Stimulated activated CD4-positive, alpha-beta T cell treated with anti-CD3 and anti-CD28 coated beads, Interleukin-1b, Interleukin-23, amount 100 ng/mL, for 48 hours (primary cell): ENCODE measurements around the gene MRPS21.

Experiments used
- DNase-seq: peaks from one replicate; pipeline ENCODE4 v3.0.0-alpha.2; 2020

The MRPS21 gene

DNA sequence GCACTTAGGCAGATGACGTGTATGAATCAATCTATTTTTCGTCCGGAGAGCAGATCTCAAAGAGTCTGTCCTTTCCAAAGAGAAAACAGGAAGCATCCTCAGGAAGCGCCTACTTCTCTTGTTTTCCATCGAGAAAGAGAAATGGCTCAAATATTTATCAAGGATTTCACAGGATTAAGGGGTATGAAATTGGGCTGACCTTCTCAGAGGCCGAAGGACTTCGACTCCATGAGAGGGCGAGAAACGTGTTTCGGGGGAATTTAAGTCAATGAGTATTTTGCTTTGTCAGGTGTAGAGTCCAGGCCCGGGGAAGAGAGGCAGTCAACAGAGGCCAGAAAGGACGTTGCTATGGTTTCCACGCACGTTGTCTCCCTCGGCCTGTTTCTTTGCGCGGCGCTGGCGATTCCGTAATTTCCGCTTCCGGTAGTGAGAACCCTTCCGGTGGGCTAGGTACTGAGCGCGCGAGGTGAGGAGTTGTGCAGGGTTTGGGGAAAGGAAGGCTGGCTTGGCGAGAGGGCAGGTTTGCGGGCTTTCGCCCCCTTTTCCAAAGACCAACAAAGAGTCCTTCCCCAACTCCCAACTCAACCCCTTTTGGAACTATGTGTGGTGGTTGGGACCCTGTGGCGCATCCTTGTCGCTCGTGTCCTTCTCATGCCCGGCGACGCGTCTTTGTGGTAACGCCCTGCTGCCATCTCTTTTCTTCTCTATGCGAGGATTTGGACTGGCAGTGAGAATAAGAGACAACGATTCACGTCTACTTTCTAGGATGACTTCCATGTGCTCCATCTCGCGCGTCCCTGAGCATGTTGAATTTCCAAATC is at the start of gene MRPS21:
Gene MRPS21, plus strand, starts transcription at position 429 of the 821 bp plus-strand sequence. CDS start 506 bp downstream, outside the sequence.
- peak; percentile 90 for DNase-seq

DNA sequence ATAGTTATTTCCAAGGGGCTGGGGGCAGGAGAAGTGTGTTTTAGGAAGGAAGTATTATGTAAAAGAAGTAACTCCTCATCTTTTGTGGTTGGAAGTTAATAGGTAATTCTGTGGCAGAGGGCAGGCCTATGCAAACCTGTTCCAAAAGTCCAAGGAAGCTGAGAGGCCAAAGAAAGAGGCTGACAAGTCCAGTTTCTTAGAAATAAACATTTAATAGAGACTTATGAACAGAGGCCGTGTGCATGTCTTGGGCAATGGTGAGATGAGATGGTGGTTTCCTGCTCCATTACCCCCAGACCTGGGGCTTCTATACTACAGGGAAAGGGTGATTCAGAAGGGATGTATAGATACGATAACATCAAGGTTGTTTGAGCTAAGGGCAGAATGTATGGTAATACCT is 43.7 kb upstream of the MRPS21 start:
- no peak for DNase-seq

GRCh38 chr1:150256198-150256553 is 37.5 kb upstream of the MRPS21 start:
- DNase-seq = no peak

DNA sequence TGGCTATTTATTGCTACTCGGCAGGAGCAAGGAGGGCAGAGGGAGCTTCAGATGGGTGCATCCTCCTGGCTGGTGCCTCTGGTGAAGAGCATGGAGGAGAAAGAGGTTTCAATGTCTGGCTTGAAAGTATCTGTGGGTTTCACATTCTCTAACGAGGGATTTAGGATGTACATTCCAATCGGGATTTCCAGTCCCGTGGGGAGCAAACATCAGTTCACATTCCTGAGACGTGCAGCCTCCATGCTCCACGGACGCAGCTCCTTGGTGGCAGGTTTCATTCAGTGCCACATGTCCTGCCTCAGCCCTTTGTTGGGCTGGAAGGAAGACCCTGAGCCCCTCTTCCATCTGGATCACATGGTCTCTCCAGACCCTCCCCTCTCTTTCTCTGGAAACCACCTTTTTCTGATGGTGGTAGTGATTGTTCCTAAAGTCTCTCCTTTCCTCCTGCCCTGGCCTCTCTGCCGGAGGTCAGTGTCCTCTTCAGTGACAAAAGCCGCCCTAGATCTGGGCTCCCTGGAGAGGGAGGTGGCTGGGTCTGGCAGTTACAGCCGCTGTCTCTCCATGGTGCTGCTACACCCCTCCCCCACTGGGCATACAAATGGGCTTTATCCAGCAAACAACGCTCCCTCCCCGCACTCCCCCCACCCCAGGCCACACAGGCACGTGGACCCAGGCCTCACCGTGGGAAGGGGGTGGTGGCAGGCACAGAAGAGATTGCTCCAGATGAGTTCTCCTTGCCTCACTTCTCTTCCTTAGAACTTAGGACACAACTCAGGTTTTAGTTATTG is 36.9 kb upstream of the MRPS21 start:
- no peak for DNase-seq

- no peak for DNase-seq
Measured at GRCh38 chr1:150257624-150258585, 35.8 kb upstream of the MRPS21 start, which contains the start of gene CA14. Gene CA14 (plus strand): TSS chr1:150257774. CDS start chr1:150258129, 355 bp downstream.

GRCh38 chr1:150259217-150259616 is 34.4 kb upstream of the MRPS21 start:
- no peak for DNase-seq

DNA sequence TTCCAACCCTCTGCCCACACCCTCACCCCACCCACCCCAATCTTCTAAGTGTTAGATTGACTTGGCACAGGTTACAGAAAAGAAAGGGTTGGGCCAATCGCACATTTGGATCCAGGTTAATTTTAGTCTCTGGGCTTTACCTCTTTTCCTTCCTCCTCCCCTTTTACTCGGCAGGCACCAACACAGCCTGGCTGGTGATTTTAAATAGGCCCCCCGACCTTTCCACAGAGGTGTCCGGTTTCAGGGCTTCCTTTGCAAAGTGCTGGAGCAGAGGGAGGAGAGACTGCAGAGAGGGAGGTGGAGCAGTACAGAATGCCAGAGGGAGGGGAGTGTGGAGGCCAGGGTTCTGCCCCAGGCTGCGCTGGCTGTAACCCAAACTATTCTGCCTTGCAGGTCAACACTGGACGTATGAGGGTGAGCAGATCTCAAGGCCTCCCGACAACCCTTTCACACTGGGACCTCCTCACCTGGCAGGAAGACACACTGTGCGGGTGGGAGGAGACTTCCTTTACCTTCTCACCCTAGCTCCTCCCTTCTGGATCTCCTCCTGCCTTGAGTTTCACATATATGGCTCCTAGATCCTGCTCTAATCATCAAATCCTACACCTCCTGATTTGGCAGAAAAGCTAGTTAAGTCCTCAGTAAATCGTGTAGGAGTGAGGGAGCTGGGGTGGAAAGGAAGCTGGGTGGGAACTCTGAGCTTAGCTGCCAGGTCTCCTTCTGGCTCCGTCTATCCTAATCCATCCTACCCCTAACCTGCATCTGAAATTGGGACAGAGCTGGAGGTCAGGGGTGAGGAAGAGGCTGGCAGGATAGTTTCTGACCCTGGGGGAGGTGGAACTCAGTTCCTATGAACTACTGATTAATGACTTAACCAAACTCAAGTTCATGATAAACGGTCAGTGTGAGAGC is 33.6 kb upstream of the MRPS21 start:
- DNase-seq = no peak

- no peak for DNase-seq
Measured at GRCh38 chr1:150261367-150261766, 32.3 kb upstream of the MRPS21 start.

DNA sequence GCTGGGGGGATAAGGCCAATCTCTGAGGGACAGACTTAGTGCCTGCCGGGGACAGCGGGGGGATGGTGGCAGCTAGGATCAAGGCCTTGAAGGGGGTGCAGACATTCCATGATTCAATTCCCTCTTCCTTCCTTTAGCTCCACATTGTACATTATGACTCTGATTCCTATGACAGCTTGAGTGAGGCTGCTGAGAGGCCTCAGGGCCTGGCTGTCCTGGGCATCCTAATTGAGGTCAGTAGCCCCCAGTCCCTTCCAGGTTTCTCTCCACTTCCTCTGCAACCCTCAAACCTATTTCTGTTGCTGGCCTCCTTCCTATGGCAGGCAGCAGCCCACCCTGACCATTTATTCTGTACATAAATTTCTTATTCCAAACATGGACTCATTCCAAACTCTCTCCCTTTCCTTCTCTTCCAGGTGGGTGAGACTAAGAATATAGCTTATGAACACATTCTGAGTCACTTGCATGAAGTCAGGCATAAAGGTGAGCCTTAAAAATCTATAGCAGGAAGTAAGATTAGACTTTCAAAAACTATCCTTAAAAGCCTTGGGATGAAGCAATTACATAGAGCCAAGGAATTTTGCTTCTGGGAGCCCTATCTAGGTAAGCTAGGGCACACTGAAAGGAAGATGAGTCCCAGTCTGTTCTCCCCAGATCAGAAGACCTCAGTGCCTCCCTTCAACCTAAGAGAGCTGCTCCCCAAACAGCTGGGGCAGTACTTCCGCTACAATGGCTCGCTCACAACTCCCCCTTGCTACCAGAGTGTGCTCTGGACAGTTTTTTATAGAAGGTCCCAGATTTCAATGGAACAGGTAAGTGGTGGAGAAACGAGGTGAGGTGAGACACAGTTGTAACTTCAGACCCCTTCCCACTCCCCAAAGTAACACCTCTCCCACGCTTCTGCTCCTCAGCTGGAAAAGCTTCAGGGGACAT is 31.0 kb upstream of the MRPS21 start:
- DNase-seq = no peak

GRCh38 chr1:150263549-150263948 is 30.1 kb upstream of the MRPS21 start:
- no peak for DNase-seq

DNA sequence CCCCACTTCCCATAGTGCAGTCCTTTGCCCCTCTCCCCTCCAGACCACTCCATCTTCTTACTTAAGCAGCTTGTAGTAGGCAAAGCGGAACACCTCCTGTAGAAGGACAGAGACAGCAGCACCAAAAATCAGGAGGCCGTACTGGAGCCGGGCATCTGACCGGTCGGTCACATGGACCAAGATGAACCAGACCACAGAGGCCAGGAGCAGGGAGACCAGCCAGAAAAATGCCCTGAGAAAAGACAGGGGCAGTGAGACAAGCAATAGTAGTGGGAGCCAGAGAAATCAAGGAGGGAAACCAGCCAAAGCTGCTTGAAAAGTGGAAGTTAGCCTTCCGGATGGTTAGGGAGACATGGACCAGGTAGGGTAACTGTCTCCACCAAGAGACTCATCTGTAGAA is 25.8 kb upstream of the MRPS21 start:
- no peak for DNase-seq

GRCh38 chr1:150268340-150268704 is 25.3 kb upstream of the MRPS21 start:
- peak; percentile 30 for DNase-seq

DNA sequence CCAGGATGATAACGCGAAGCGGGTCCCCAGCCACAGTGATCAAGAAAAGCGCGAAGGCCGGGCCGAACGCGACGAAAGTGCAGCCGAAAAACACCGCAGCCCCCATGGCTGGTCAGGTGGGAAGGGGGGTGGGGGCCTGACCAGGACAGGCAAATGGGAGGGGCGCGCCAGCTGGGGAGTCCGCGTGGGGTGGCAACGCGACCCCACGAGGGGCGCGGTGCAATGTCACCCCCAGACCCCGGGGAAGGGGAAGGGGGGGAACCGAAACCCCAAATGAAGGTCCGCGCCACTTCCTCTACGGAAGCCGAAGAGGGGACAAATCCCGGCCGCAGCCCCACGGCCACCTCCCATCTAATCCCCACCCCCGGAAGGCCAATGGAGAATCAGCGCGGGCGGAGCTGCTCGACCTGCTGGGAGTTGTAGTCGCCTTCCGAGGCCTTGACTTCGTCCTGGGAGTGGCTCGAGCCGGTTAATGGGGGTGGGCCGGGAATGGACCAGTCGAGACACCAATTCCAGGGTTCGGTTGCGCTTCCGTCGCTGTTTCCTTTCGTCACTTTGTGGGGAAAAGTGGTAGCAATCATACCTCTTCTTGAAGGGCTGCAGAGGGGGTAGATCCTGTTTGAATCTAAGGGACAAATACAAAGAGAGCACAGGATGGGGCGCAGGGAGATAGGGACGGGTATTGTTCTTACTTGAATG is 24.8 kb upstream of the MRPS21 start, which contains the start of gene APH1A:
Gene APH1A, minus strand, starts transcription at position 312 of the 699 bp plus-strand sequence. Its CDS starts 206 bp downstream, at position 106.
- peak; percentile 96 for DNase-seq

GRCh38 chr1:150269451-150269850 is 24.2 kb upstream of the MRPS21 start:
- no peak for DNase-seq

DNA sequence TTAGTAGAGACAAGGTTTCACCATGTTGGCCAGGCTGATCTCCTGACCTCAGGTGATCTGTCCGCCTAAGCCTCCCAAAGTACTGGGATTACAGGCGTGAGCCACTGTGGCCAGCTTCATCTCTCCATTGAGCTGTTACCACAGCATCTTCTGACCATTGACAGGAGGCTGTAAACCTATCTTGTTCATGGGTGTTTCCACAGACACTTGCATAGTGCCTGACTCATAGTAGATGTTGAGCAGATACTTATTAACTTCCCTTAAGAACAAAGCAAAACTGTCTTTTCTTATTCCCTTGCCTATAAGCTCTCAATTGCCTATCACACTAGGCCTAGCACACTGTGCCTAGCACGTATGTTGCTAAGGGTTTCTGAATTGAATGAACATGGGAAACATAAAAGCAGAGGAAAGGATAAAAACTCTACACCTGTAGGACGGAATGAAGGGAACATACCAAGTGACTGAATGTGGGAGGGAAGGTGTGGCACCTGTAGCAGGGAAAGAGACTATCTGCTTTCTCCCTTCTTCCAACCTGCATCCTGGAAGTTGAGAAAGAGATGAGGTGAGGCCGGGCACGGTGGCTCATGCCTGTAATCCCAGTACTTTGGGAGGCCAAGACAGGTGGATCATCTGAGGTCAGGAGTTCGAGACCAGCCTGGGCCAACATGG is 22.2 kb upstream of the MRPS21 start:
- DNase-seq = no peak

- no peak for DNase-seq
Measured at GRCh38 chr1:150273311-150273710, 20.4 kb upstream of the MRPS21 start.

GRCh38 chr1:150280138-150280707 is 13.4 kb upstream of the MRPS21 start:
- no peak for DNase-seq

DNA sequence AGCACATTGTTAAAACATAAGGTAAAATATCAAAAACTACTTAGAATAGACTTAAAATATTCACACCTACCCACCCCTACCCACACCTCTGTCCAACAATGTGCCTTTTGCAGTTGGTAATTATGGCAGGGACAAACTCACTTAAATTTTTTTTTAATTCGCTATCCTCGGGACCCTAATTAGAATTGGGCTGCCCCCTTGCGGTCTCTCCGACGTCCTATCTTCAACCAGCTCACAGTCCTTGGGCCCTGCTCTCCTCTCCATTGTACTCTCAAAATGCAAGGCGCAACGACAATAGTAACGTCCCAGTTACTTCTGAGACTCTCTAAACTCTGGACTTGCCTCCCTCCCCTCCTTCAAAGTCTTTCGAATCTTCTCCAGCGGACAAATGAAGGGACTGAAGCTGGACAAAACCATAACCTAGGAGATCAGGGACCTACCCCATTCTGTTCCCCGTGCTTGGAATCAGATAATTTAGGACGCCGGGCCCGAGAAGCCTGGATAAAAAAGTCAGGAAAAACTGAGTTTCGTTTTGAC is 12.4 kb upstream of the MRPS21 start:
- DNase-seq = peak; percentile 57
